Upper lobe of right lung (tissue), 1 donor: Measurements from ENCODE around the gene ZNF473. TPM values are rescaled to one million over a fixed set of nuclear protein-coding genes. Genes with fewer than 3 reads are reported as not detected.

Experiments
- ATAC-seq: fragments of 200-7000 bp; cut with Tn5 transposase; one replicate; pipeline ENCODE4 v1.9.1; 2020; ENCODE audit warnings: mild to moderate bottlenecking, moderate library complexity
- DNase-seq: peaks from one replicate; pipeline ENCODE4 v3.0.0-alpha.2; 2020
- H3K27ac ChIP-seq: fragments of 200-600 bp; one replicate; pipeline ENCODE4 v1.8.0; 2022
- H3K27me3 ChIP-seq: fragments of 200-600 bp; one replicate; pipeline ENCODE4 v1.8.0; 2022; ENCODE audit warnings: mild to moderate bottlenecking
- H3K36me3 ChIP-seq: fragments of 200-600 bp; one replicate; pipeline ENCODE4 v1.8.0; 2022
- H3K4me1 ChIP-seq: fragments of 200-600 bp; one replicate; pipeline ENCODE4 v1.8.0; 2022
- H3K4me3 ChIP-seq: fragments of 200-600 bp; one replicate; pipeline ENCODE4 v1.8.0; 2022; ENCODE audit warnings: mild to moderate bottlenecking
- H3K9me3 ChIP-seq: fragments of 200-600 bp; one replicate; pipeline ENCODE4 v1.8.0; 2022
- CTCF ChIP-seq: fragments of 200-600 bp; IDR thresholded peaks from one replicate; pipeline ENCODE4 v1.8.0; 2022; ENCODE audit warnings: antibody characterized with exemption
- intact Hi-C: fragments of 100-400 bp; cut with DNase I; formaldehyde crosslinking; loops from one replicate; pipeline ENCODE4 v1.11.0; 2022
- total RNA-seq: library from RNA; stranded (reverse); fragmentation: NEBNext Ultra II Directional; extraction: Animal tissue kit (Norgen Biotek cat#: 25700); gene quantifications from one replicate; pipeline ENCODE4 v1.2.1, GENCODE V29; 2021
- donor health status: DM: no; HTN: yes; CAD: no; lungs with severe emphysema.

ZNF473 gene
- total RNA-seq, 1 donor from 2014 or later: 8.4 TPM

GRCh38 chr19:50042363-50043024 is 16.7 kb downstream of the ZNF473 start:
- no peak for ATAC-seq
- intact Hi-C loops: no loop called here

GRCh38 chr19:50043967-50044366 is 18.2 kb downstream of the ZNF473 start:
- Histone ChIP-seq H3K27me3 (no peaks in the 10 kb centered on the region), H3K4me3 (no peak overlapping the region), H3K9me3 (peaks cover 8% of the 10 kb centered on the region), H3K27ac (no peak overlapping the region), H3K36me3 (peaks cover 73% of the 10 kb centered on the region), H3K4me1 (no peaks in the 10 kb centered on the region)
- intact Hi-C loops: no loop called here
- no peak for TF ChIP-seq CTCF
- ATAC-seq: no peak
- no peak for DNase-seq

More at GRCh38 chr19:50042363-50043024, 16.7 kb downstream of the ZNF473 start:
- no peak for DNase-seq
- Histone ChIP-seq H3K27ac (no peak overlapping the region), H3K36me3 (peaks cover 77% of the 10 kb centered on the region), H3K27me3 (no peaks in the 10 kb centered on the region), H3K9me3 (peaks cover 8% of the 10 kb centered on the region), H3K4me1 (no peaks in the 10 kb centered on the region), H3K4me3 (no peak overlapping the region)
- TF ChIP-seq CTCF: no peak

GRCh38 chr19:50044922-50045321 is 19.1 kb downstream of the ZNF473 start:
- DNase-seq: no peak
- H3K9me3 ChIP-seq: peaks cover 8% of the 10 kb centered on the region

GRCh38 chr19:50046649-50047503 is 21.1 kb downstream of the ZNF473 start:
- peak; percentile 62 for ATAC-seq
- DNase-seq: peak; percentile 70
- intact Hi-C loops: no loop called here
- no peaks in the 10 kb centered on the region for H3K27me3 ChIP-seq
- no peak overlapping the region for H3K4me3 ChIP-seq
- TF ChIP-seq CTCF: peak; percentile 82
- H3K4me1 ChIP-seq: peaks cover 11% of the 10 kb centered on the region
- H3K9me3 ChIP-seq: peaks cover 8% of the 10 kb centered on the region
- no peak overlapping the region for H3K27ac ChIP-seq
- peaks cover 44% of the 10 kb centered on the region for H3K36me3 ChIP-seq

More at GRCh38 chr19:50044922-50045321, 19.1 kb downstream of the ZNF473 start:
- no peaks in the 10 kb centered on the region for H3K4me1 ChIP-seq
- no peaks in the 10 kb centered on the region for H3K27me3 ChIP-seq
- no peak overlapping the region for H3K4me3 ChIP-seq
- peaks cover 64% of the 10 kb centered on the region for H3K36me3 ChIP-seq
- no peak for ATAC-seq
- no peak overlapping the region for H3K27ac ChIP-seq
- intact Hi-C loops: no loop called here
- no peak for TF ChIP-seq CTCF

- peaks cover 11% of the 10 kb centered on the region for H3K4me1 ChIP-seq
- H3K27me3 ChIP-seq: no peaks in the 10 kb centered on the region
- no peak for DNase-seq
- H3K36me3 ChIP-seq: peaks cover 36% of the 10 kb centered on the region
- ATAC-seq: no peak
- no peak overlapping the region for H3K4me3 ChIP-seq
- TF ChIP-seq CTCF: no peak
- H3K9me3 ChIP-seq: peaks cover 8% of the 10 kb centered on the region
- no peak overlapping the region for H3K27ac ChIP-seq
- intact Hi-C loops: no loop called here
Measured at GRCh38 chr19:50047671-50048070, 21.9 kb downstream of the ZNF473 start.
